ENCODE measurements around the gene HIF1A. TPM values are rescaled to one million over a fixed set of nuclear protein-coding genes. Genes with fewer than 3 reads are reported as not detected.

Gene HIF1A
- total and polyA plus RNA-seq, 2 of the 13 experiments (the other 11 are each of a cell fraction or from before 2014, with no cell fraction given), result 41.0 to 126 TPM

- TF ChIP-seq ZNF329 (CRISPR knock-in tag; IDR thresholded peaks at IDR 0.05; ENCODE audit: low read depth) (no peak), MBD4 (IDR thresholded peaks at IDR 0.05; ENCODE audit: borderline replicate concordance, low read length) (no peak), ZNF317 (CRISPR knock-in tag; IDR thresholded peaks at IDR 0.05) (no peak), MAF1 (CRISPR knock-in tag; IDR thresholded peaks at IDR 0.05; ENCODE audit: borderline replicate concordance) (no peak), ZNF776 (CRISPR knock-in tag; IDR thresholded peaks at IDR 0.05) (no peak), SRSF4 (IDR thresholded peaks at IDR 0.05; ENCODE audit: low read depth, low read length, poor library complexity, severe bottlenecking) (no peak), ZBTB44 (CRISPR knock-in tag; IDR thresholded peaks at IDR 0.05) (0 out of 2 replicates have a peak, but pooled peaks have one; percentile 25), NFE2L1 (CRISPR knock-in tag; IDR thresholded peaks at IDR 0.05; ENCODE audit: borderline replicate concordance) (no peak), CBX2 (IDR thresholded peaks at IDR 0.05; ENCODE audit: low read depth, low read length) (no peak), CBX2 (CRISPR knock-in tag; IDR thresholded peaks at IDR 0.05; ENCODE audit: low read depth) (no peak), NCOA2 (CRISPR knock-in tag; IDR thresholded peaks at IDR 0.05) (no peak), ZNF530 (CRISPR knock-in tag; IDR thresholded peaks at IDR 0.05; ENCODE audit: low read depth) (no peak), ZSCAN22 (CRISPR knock-in tag; IDR thresholded peaks at IDR 0.05) (no peak), CERS6 (CRISPR knock-in tag; IDR thresholded peaks at IDR 0.05) (no peak), MAX (IDR thresholded peaks at IDR 0.05) (peak; percentile 45; the same call in 1 of the 2 replicates), PAWR (CRISPR knock-in tag; IDR thresholded peaks at IDR 0.05; ENCODE audit: borderline replicate concordance) (no peak), NFAT5 (CRISPR knock-in tag; IDR thresholded peaks at IDR 0.05) (no peak; the same call in 1 of the 2 replicates), HOXA9 (CRISPR knock-in tag; IDR thresholded peaks at IDR 0.05; ENCODE audit: borderline replicate concordance) (no peak), PREB (CRISPR knock-in tag; IDR thresholded peaks at IDR 0.05) (no peak)
Measured at GRCh38 chr14:61695695-61696527, 598 bp downstream of the HIF1A start (continued).

Data from HepG2 (cell line).